ENCODE data around the gene HOXB9.

GRCh38 chr17:48591255-48592056 lies 34.7 kb downstream of the HOXB9 start:
- TF ChIP-seq CTCF (IDR thresholded peaks at IDR 0.05; ENCODE audit: poor library complexity), result no peak
- TF ChIP-seq EZH2 (IDR thresholded peaks at IDR 0.05; ENCODE audit: borderline replicate concordance), result no peak
- TF ChIP-seq EZH2phosphoT487 (IDR thresholded peaks at IDR 0.05; ENCODE audit: low read depth, severe bottlenecking, unreplicated experiment), result no peak

Measured in hepatocyte (in vitro differentiated cells).